GM13977 (cell line): ENCODE data around the gene JCAD.
A peak's percentile ranks its signal among the peaks of the same experiment; 100 is the strongest.
"Not testable (repeated sequence)": the region's sequence is repeated elsewhere in the genome, so short reads cannot be mapped to it uniquely, and the experiment has no call there.

ENCODE experiments used
- DNase-seq: peaks from one replicate; pipeline ENCODE4 v3.0.0; 2012; ENCODE audit warnings: low spot score
- in situ Hi-C: fragments of 300-500 bp; cut with MboI; formaldehyde crosslinking; loops from one replicate; pipeline ENCODE4 v1.12.0; 2022; ENCODE audit warnings: low sequenced_read_pairs, low pct_unique_long_range_greater_than_20kb, mixed read lengths, inconsistent platforms; ENCODE audit not compliant: unreplicated experiment
- TF ChIP-seq, protein P1 (sequence below): IDR thresholded peaks from 2 replicates; pipeline ENCODE4 v1.5.1; 2012; ENCODE audit warnings: mild to moderate bottlenecking, control low read depth; ENCODE audit not compliant: insufficient read depth; ENCODE audit errors: extremely low read depth, missing control alignments

Gene JCAD

DNA sequence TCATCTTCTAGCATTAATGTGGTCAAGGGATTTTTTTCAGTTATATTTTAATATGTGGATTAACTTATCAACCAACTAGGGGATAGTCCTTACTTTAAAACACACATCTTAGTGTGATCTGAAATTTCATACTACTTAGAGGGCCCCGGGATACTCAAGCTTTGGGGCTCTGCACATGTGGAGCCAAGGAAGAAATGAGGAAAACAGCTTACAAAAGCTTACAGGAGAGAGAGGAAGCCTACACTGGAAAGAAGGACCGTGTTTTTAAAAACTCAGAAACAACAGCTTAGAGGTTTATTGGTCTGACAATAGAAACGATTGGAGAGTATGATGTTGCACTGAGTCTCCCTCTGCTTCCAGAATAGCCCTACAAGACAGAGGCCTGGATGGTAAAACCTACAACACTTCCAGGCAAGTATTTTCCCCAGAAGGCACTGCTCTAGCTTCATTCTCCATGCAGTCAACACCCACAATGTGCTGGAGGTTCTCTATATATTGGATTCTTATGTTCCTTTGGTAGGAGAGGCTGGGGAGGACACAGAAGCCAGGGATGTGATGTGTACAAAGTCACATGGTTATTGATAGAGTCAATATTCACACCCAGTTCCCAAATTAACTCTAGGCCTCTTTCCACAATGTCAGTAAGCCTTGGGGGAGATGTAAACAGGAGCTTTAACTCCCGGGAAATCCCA lies 47.3 kb downstream of the JCAD start:
- in situ Hi-C loops = no loop called here
- DNase-seq = no peak
- TF ChIP-seq, protein P1, sequence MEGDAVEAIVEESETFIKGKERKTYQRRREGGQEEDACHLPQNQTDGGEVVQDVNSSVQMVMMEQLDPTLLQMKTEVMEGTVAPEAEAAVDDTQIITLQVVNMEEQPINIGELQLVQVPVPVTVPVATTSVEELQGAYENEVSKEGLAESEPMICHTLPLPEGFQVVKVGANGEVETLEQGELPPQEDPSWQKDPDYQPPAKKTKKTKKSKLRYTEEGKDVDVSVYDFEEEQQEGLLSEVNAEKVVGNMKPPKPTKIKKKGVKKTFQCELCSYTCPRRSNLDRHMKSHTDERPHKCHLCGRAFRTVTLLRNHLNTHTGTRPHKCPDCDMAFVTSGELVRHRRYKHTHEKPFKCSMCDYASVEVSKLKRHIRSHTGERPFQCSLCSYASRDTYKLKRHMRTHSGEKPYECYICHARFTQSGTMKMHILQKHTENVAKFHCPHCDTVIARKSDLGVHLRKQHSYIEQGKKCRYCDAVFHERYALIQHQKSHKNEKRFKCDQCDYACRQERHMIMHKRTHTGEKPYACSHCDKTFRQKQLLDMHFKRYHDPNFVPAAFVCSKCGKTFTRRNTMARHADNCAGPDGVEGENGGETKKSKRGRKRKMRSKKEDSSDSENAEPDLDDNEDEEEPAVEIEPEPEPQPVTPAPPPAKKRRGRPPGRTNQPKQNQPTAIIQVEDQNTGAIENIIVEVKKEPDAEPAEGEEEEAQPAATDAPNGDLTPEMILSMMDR = no peak

DNA sequence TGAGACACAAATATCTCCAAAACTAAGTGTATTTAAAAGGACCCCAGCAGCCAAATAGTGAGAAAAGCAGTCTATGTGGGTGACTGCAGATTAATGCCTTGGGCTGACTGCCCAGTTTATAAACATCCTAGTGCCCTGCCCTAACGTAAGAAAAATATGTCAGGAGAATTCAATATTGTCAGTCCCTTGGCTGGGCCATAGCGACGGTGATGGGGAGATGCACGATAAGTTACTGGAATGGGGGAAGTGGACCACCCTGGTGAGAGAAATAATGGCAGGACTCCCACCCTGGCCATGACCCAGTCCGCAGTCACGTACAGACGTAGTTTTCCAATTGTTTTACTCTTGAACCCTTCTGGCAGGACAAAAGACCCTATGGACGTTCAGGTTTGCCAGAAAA lies 48.0 kb downstream of the JCAD start:
- TF ChIP-seq, protein P1 = no peak
- in situ Hi-C loops = no loop called here
- no peak for DNase-seq

DNA sequence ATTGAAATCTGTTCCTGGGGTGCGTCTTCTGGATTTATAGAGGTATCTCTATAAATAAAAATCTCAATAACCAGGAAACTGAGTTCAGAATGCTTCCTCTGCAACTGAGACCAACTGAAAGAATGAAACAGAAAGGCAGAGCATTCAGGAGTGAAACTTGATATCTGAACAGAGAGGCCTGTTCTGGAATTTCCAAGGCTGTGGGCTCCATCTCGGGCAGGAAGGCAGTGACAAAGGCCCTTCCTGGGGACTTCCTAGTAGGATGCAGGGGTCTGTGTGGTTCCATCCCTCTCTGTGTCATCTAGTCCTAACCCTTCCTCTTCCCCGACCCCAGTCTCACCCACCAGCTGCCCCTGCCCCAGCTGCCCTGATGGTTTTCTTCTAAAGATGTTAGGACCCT lies 52.0 kb downstream of the JCAD start:
- no peak for DNase-seq
- TF ChIP-seq, protein P1 = no peak
- in situ Hi-C loops = no loop called here

DNA sequence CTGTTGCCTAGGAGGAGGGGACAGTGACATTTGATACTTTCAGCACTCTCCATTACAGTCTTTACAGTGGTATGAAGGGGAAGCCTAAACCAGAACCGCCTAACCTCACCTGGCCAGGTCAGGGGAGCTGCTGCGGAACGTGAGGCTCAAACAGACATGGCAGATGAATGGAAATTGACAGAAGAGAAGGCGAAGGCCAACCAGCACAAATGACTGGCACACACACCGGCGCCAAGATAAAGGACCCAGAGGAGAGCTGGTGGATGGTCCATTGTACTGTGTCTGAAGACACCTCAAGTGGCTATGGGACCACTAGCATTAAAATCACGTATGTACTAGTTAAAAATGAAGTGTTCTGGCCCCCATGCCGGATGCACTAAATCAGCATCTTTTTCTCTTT lies 53.0 kb downstream of the JCAD start:
- TF ChIP-seq, protein P1 = no peak
- in situ Hi-C loops = no loop called here
- DNase-seq = no peak

DNA sequence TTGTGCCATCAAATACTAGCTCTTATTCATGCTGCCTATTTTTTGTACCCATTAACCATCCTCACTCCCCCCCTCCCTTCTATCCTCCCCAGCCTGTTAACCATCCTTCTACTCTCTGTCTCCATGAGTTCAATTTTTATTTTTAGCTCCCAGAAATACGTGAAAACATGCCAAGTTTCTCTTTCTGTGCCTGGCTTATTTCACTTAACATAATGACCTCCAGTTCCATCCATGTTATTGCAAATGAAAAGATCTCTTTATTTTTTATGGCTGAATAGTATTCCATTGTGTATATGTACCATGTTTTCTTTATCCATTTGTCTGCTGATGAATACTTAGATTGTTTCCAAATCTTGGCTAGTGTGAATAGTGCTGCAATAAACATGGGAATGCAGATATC lies 54.3 kb downstream of the JCAD start:
- in situ Hi-C loops = not testable (repeated sequence)

DNA sequence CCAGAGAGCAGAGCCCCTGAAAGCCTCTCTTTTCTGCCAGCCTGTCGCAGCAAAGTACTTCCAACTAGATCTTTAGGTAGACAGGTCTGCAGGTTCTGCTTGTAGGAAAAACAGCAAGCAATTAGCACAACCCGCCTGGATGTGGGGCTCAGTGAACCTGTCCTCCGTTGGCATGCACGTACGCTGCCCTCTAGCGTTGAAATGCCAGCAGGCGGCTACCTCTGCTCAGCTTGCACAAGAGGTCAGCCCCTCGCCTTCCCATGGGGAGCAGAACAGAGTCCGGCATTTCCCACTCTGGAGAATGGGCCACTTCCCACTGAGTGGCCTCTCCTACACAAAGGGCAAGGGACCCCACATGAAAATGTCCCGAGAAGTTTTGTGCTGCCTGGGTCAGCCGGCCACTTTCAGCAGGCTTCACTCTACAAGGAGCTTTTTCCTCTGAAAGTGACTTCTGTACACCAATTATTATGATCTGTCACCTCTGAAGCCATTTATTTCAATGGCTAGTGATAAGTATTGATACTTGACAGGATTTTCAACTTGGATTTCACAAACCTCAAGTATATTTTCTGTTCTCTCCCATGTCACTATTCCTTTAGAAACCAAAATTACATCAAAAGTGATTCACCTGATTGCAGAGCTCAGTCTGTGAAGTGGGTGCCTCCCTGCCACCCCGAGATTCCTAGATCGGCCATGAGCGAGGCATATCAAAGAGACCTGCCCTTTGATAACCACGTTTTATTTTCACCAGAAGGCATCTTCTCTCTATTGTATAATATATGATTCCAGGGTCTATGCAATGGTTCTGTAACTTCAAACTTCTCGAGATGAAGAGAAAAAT lies 56.7 kb downstream of the JCAD start:
- TF ChIP-seq, protein P1 = peak; percentile 79
- in situ Hi-C loops = no loop called here
- DNase-seq = peak; percentile 52

More for the DNA sequence above, 54.3 kb downstream of the JCAD start:
- DNase-seq = not testable (repeated sequence)
